T-helper 17 cell (primary cell): ENCODE measurements around the gene ZDHHC11. TPM values are rescaled to one million over a fixed set of nuclear protein-coding genes. Genes with fewer than 3 reads are reported as not detected.
"Not testable (repeated sequence)": the region's sequence is repeated elsewhere in the genome, so short reads cannot be mapped to it uniquely, and the experiment has no call there.

ENCODE experiments used
- ATAC-seq: fragments of 150-1000 bp; cut with Tn5 transposase; 2 replicates; pipeline ENCODE4 v1.10.0; 2021; ENCODE audit warnings: mild to moderate bottlenecking, moderate library complexity
- DNase-seq, 3 donors: peaks; one replicate each; pipeline versions ENCODE4 v3.0.0 to v3.0.0-alpha.2; 2020 to 2021
- H3K9me3 ChIP-seq: one replicate; pipeline ENCODE4 v1.7.0; 2013; ENCODE audit warnings: low read length, mild to moderate bottlenecking; ENCODE audit not compliant: control insufficient read depth, poor library complexity, severe bottlenecking
- H3K27ac Mint-ChIP-seq: one replicate; pipeline ENCODE4 v1.8.0; 2022; ENCODE audit warnings: mild to moderate bottlenecking, moderate library complexity, mixed read lengths
- H3K27me3 Mint-ChIP-seq: one replicate; pipeline ENCODE4 v1.8.0; 2022; ENCODE audit warnings: mixed read lengths
- H3K36me3 Mint-ChIP-seq: one replicate; pipeline ENCODE4 v1.8.0; 2022; ENCODE audit warnings: low read depth, mixed read lengths
- H3K4me1 Mint-ChIP-seq: one replicate; pipeline ENCODE4 v1.8.0; 2022; ENCODE audit warnings: mild to moderate bottlenecking, mixed read lengths
- H3K4me3 Mint-ChIP-seq: one replicate; pipeline ENCODE4 v1.8.0; 2022; ENCODE audit warnings: mild to moderate bottlenecking, moderate library complexity, mixed read lengths
- total RNA-seq, 4 donors: library from RNA in 2 of 4; stranded (reverse) in 2 of 4; gene quantifications; one replicate each; pipeline ENCODE4 v1.2.3 and lab custom pipeline; 2022 to 2026

Gene ZDHHC11
- total RNA-seq, 2 donors from 2014 or later: 27.7 to 37.1 TPM

- no peaks in the 10 kb centered on the region for H3K27me3 Mint-ChIP-seq
- DNase-seq: no peak
- peaks cover 13% of the 10 kb centered on the region for H3K36me3 Mint-ChIP-seq
These were observed 34.3 kb upstream of the ZDHHC11 start for GRCh38 chr5:885127-885442.

GRCh38 chr5:884345-885126 lies 33.8 kb upstream of the ZDHHC11 start:
- peaks cover 9% of the 10 kb centered on the region for H3K4me1 Mint-ChIP-seq
- ATAC-seq (no peak), DNase-seq (no peak)
- no peaks in the 10 kb centered on the region for H3K27me3 Mint-ChIP-seq
- peaks cover 13% of the 10 kb centered on the region for H3K36me3 Mint-ChIP-seq
- H3K27ac Mint-ChIP-seq: peak overlapping the region; percentile 46
- H3K4me3 Mint-ChIP-seq: no peak overlapping the region
- H3K9me3 ChIP-seq: no peaks in the 10 kb centered on the region

More at GRCh38 chr5:885127-885442, 34.3 kb upstream of the ZDHHC11 start:
- Mint-ChIP-seq H3K4me1 (peaks cover 9% of the 10 kb centered on the region), H3K27ac (no peak overlapping the region), H3K4me3 (no peak overlapping the region)
- no peaks in the 10 kb centered on the region for H3K9me3 ChIP-seq
- no peak for ATAC-seq

- no peak overlapping the region for H3K4me3 Mint-ChIP-seq
These were observed 32.8 kb upstream of the ZDHHC11 start for GRCh38 chr5:883475-884181.

GRCh38 chr5:882253-883183 lies 31.7 kb upstream of the ZDHHC11 start:
- no peak for ATAC-seq
- H3K4me1 Mint-ChIP-seq: peaks cover 6% of the 10 kb centered on the region

More at GRCh38 chr5:883475-884181, 32.8 kb upstream of the ZDHHC11 start:
- Mint-ChIP-seq H3K27ac (peak overlapping the region; percentile 46), H3K27me3 (no peaks in the 10 kb centered on the region), H3K4me1 (peaks cover 9% of the 10 kb centered on the region), H3K36me3 (peaks cover 13% of the 10 kb centered on the region)
- ATAC-seq (no peak), DNase-seq (no peak)
- H3K9me3 ChIP-seq: no peaks in the 10 kb centered on the region

GRCh38 chr5:881551-881935 lies 30.8 kb upstream of the ZDHHC11 start:
- Mint-ChIP-seq H3K36me3 (peaks cover 9% of the 10 kb centered on the region), H3K27me3 (no peaks in the 10 kb centered on the region), H3K4me3 (no peak overlapping the region), H3K4me1 (peaks cover 6% of the 10 kb centered on the region), H3K27ac (peak overlapping the region; percentile 0)
- ATAC-seq (no peak), DNase-seq (no peak)
- H3K9me3 ChIP-seq: no peaks in the 10 kb centered on the region

More at GRCh38 chr5:882253-883183, 31.7 kb upstream of the ZDHHC11 start:
- peaks cover 13% of the 10 kb centered on the region for H3K36me3 Mint-ChIP-seq
- no peaks in the 10 kb centered on the region for H3K9me3 ChIP-seq
- H3K4me3 Mint-ChIP-seq: peak overlapping the region; percentile 52
- peak overlapping the region; percentile 46 for H3K27ac Mint-ChIP-seq
- H3K27me3 Mint-ChIP-seq: no peaks in the 10 kb centered on the region
- DNase-seq: no peak

- no peak for ATAC-seq
- H3K4me3 Mint-ChIP-seq: peak overlapping the region; percentile 59
- DNase-seq: no peak
- H3K36me3 Mint-ChIP-seq: peaks cover 9% of the 10 kb centered on the region
- H3K27ac Mint-ChIP-seq: peak overlapping the region; percentile 0
- no peaks in the 10 kb centered on the region for H3K27me3 Mint-ChIP-seq
- H3K9me3 ChIP-seq: no peaks in the 10 kb centered on the region
- H3K4me1 Mint-ChIP-seq: peaks cover 6% of the 10 kb centered on the region
These were observed 30.2 kb upstream of the ZDHHC11 start for GRCh38 chr5:880816-881550.

GRCh38 chr5:878677-879076 lies 27.9 kb upstream of the ZDHHC11 start:
- H3K4me3 Mint-ChIP-seq, ATAC-seq, DNase-seq, H3K27me3 Mint-ChIP-seq, H3K9me3 ChIP-seq: not testable (repeated sequence)
- Mint-ChIP-seq H3K36me3 (peaks cover 14% of the 10 kb centered on the region), H3K4me1 (peaks cover 17% of the 10 kb centered on the region), H3K27ac (peak overlapping the region; percentile 82)

GRCh38 chr5:878125-878524 lies 27.3 kb upstream of the ZDHHC11 start:
- ATAC-seq (no peak), DNase-seq (no peak)
- H3K36me3 Mint-ChIP-seq: peaks cover 14% of the 10 kb centered on the region

GRCh38 chr5:876398-877365 lies 25.9 kb upstream of the ZDHHC11 start:
- Mint-ChIP-seq H3K4me3 (no peak overlapping the region), H3K4me1 (peaks cover 20% of the 10 kb centered on the region), H3K36me3 (peaks cover 8% of the 10 kb centered on the region), H3K27ac (no peak overlapping the region), H3K27me3 (no peaks in the 10 kb centered on the region)
- ATAC-seq (no peak), DNase-seq (no peak)
- no peaks in the 10 kb centered on the region for H3K9me3 ChIP-seq

More at GRCh38 chr5:878125-878524, 27.3 kb upstream of the ZDHHC11 start:
- no peaks in the 10 kb centered on the region for H3K9me3 ChIP-seq
- Mint-ChIP-seq H3K4me3 (no peak overlapping the region), H3K27ac (peak overlapping the region; percentile 82), H3K4me1 (peaks cover 22% of the 10 kb centered on the region), H3K27me3 (no peaks in the 10 kb centered on the region)

GRCh38 chr5:875931-876330 lies 25.1 kb upstream of the ZDHHC11 start:
- H3K9me3 ChIP-seq: no peaks in the 10 kb centered on the region
- ATAC-seq (no peak), DNase-seq (no peak)
- Mint-ChIP-seq H3K36me3 (peaks cover 7% of the 10 kb centered on the region), H3K4me1 (peaks cover 22% of the 10 kb centered on the region), H3K27ac (no peak overlapping the region), H3K4me3 (no peak overlapping the region), H3K27me3 (no peaks in the 10 kb centered on the region)

- ATAC-seq (no peak), DNase-seq (no peak)
- peaks cover 9% of the 10 kb centered on the region for H3K36me3 Mint-ChIP-seq
- H3K4me3 Mint-ChIP-seq: no peak overlapping the region
- peak overlapping the region; percentile 41 for H3K27ac Mint-ChIP-seq
- H3K9me3 ChIP-seq: no peaks in the 10 kb centered on the region
- peaks cover 22% of the 10 kb centered on the region for H3K4me1 Mint-ChIP-seq
- no peaks in the 10 kb centered on the region for H3K27me3 Mint-ChIP-seq
These were observed 22.5 kb upstream of the ZDHHC11 start for GRCh38 chr5:873328-873727.

- no peak overlapping the region for H3K4me3 Mint-ChIP-seq
- DNase-seq (no peak), ATAC-seq (no peak)
- H3K9me3 ChIP-seq: no peaks in the 10 kb centered on the region
- no peaks in the 10 kb centered on the region for H3K27me3 Mint-ChIP-seq
- no peak overlapping the region for H3K27ac Mint-ChIP-seq
- H3K4me1 Mint-ChIP-seq: peaks cover 21% of the 10 kb centered on the region
- H3K36me3 Mint-ChIP-seq: peaks cover 12% of the 10 kb centered on the region
These were observed 21.5 kb upstream of the ZDHHC11 start for GRCh38 chr5:872301-872700.
